HG03460 (cell line): ENCODE data around the gene MTMR3.

ENCODE experiments used
- ATAC-seq: cut with Tn5 transposase; IDR thresholded peaks from one replicate; pipeline ENCODE4 v1.9.1; 2021; ENCODE audit not compliant: unreplicated experiment

The MTMR3 gene

GRCh38 chr22:29914165-29914564 is 31.2 kb downstream of the MTMR3 start:
- no peak for ATAC-seq

GRCh38 chr22:29914991-29915533 is 32.1 kb downstream of the MTMR3 start:
- no peak for ATAC-seq

GRCh38 chr22:29916007-29916544 is 33.1 kb downstream of the MTMR3 start:
- ATAC-seq, result no peak

- no peak for ATAC-seq
These were observed 34.3 kb downstream of the MTMR3 start for GRCh38 chr22:29917052-29917902.

- ATAC-seq, result no peak
These were observed 42.4 kb downstream of the MTMR3 start for GRCh38 chr22:29925402-29925801.

- no peak for ATAC-seq
These were observed 43.1 kb downstream of the MTMR3 start for GRCh38 chr22:29926057-29926456.

GRCh38 chr22:29932136-29932535 is 49.2 kb downstream of the MTMR3 start:
- no peak for ATAC-seq

- no peak for ATAC-seq
These were observed 50.6 kb downstream of the MTMR3 start for GRCh38 chr22:29933619-29934018.

GRCh38 chr22:29934596-29934995 is 51.6 kb downstream of the MTMR3 start:
- ATAC-seq, result no peak

- ATAC-seq, result no peak
These were observed 53.2 kb downstream of the MTMR3 start for GRCh38 chr22:29936186-29936585.

- no peak for ATAC-seq
These were observed 55.1 kb downstream of the MTMR3 start for GRCh38 chr22:29937940-29938693.

- ATAC-seq, result no peak
These were observed 57.6 kb downstream of the MTMR3 start for GRCh38 chr22:29940526-29940925.

GRCh38 chr22:29944339-29944738 is 61.4 kb downstream of the MTMR3 start:
- ATAC-seq, result no peak

GRCh38 chr22:29945435-29945834 is 62.5 kb downstream of the MTMR3 start:
- ATAC-seq, result no peak

GRCh38 chr22:29946220-29946619 is 63.2 kb downstream of the MTMR3 start:
- ATAC-seq, result no peak

- no peak for ATAC-seq
These were observed 64.7 kb downstream of the MTMR3 start for GRCh38 chr22:29947410-29948384.

- no peak for ATAC-seq
These were observed 65.4 kb downstream of the MTMR3 start for GRCh38 chr22:29948385-29948769.

- ATAC-seq, result no peak
These were observed 66.9 kb downstream of the MTMR3 start for GRCh38 chr22:29949872-29950271.

- ATAC-seq, result no peak
These were observed 68.9 kb downstream of the MTMR3 start for GRCh38 chr22:29951791-29952413.

- no peak for ATAC-seq
These were observed 71.4 kb downstream of the MTMR3 start for GRCh38 chr22:29954203-29954855.
